ENCODE measurements around the gene GOLGA8H. TPM values are rescaled to one million over a fixed set of nuclear protein-coding genes. Genes with fewer than 3 reads are reported as not detected.

The GOLGA8H gene
- total RNA-seq, 2 experiments from 2014 or later = 0.54 to 0.64 TPM

Other genes with a start within 250 kb of the GOLGA8H start
- 1 to 10 TPM; 1.9 to 2.7 TPM for gene CHRFAM7A, start 210.5 kb upstream of the GOLGA8H start, total RNA-seq
- gene GOLGA8R, start 189.8 kb upstream of the GOLGA8H start, total RNA-seq = 10 to 100 TPM; 28.2 to 35.4 TPM
- 10 to 100 TPM; 13.1 to 16.0 TPM for gene GOLGA8Q, start 52.0 kb upstream of the GOLGA8H start, total RNA-seq